Activated T-cell treated with anti-CD3 and anti-CD28 coated beads, Interleukin-2, amount 50 U/mL, for 72 hours (primary cell): ENCODE data around the gene MBLAC1. TPM values are rescaled to one million over a fixed set of nuclear protein-coding genes. Genes with fewer than 3 reads are reported as not detected.

ENCODE experiments used
- ATAC-seq, 2 donors: fragments of 150-1000 bp; cut with Tn5 transposase; replicated peaks in 1 of 2; 2 replicates each; pipeline ENCODE4 v1.10.0; 2021; ENCODE audit warnings: moderate library complexity in 2 of 2, mild to moderate bottlenecking in 1 of 2
- DNase-seq, 2 donors: peaks; one replicate each; pipeline ENCODE4 v3.0.0; 2021 to 2022; ENCODE audit warnings: mixed read lengths in 1 of 2
- H3K27ac Mint-ChIP-seq: one replicate; pipeline ENCODE4 v1.8.0; 2022; ENCODE audit warnings: mild to moderate bottlenecking, moderate library complexity, mixed read lengths
- H3K27me3 Mint-ChIP-seq: one replicate; pipeline ENCODE4 v1.8.0; 2022; ENCODE audit warnings: low read depth, mixed read lengths
- H3K36me3 Mint-ChIP-seq, 2 donors: one replicate each; pipeline ENCODE4 v1.8.0; 2022; ENCODE audit warnings: mixed read lengths in 2 of 2, mild to moderate bottlenecking in 1 of 2; ENCODE audit not compliant: insufficient read depth in 2 of 2
- H3K4me1 Mint-ChIP-seq: one replicate; pipeline ENCODE4 v1.8.0; 2022; ENCODE audit warnings: low read depth, mixed read lengths
- H3K4me3 Mint-ChIP-seq, 2 donors: one replicate each; pipeline ENCODE4 v1.8.0; 2022; ENCODE audit warnings: mild to moderate bottlenecking in 2 of 2, mixed read lengths in 2 of 2, moderate library complexity in 2 of 2
- H3K9me3 Mint-ChIP-seq, 2 donors: one replicate each; pipeline ENCODE4 v1.8.0; 2022; ENCODE audit warnings: mixed read lengths in 2 of 2
- total RNA-seq, 2 donors: library from RNA; stranded (reverse); gene quantifications; one replicate each; pipeline ENCODE4 v1.2.3, GENCODE V29; 2022

Gene MBLAC1
- total RNA-seq, 2 donors from 2014 or later = 3.2 to 3.4 TPM

- H3K9me3 Mint-ChIP-seq = no peaks in the 10 kb centered on the region
- H3K27me3 Mint-ChIP-seq = no peaks in the 10 kb centered on the region
- DNase-seq (no peak), ATAC-seq (no peak)
- H3K4me1 Mint-ChIP-seq = peaks cover 32% of the 10 kb centered on the region
- H3K36me3 Mint-ChIP-seq = peaks cover 22 to 27% of the 10 kb centered on the region in 2 donors
- H3K27ac Mint-ChIP-seq = peak overlapping the region; percentile 65
- H3K4me3 Mint-ChIP-seq = peak overlapping the region; percentile 77 to 94
Measured at GRCh38 chr7:100102950-100103840, 23.6 kb upstream of the MBLAC1 start.

- Mint-ChIP-seq H3K9me3 (no peaks in the 10 kb centered on the region), H3K27me3 (no peaks in the 10 kb centered on the region), H3K4me3 (no peak overlapping the region), H3K27ac (no peak overlapping the region), H3K4me1 (peaks cover 12% of the 10 kb centered on the region), H3K36me3 (peaks cover 7 to 10% of the 10 kb centered on the region in 2 donors)
- DNase-seq = no peak
- ATAC-seq = no peak
Measured at GRCh38 chr7:100105534-100105933, 21.2 kb upstream of the MBLAC1 start.

GRCh38 chr7:100106633-100107032 is 20.1 kb upstream of the MBLAC1 start:
- H3K4me3 Mint-ChIP-seq = no peak overlapping the region
- H3K36me3 Mint-ChIP-seq = peaks cover 6 to 8% of the 10 kb centered on the region in 2 donors
- no peak for DNase-seq
- no peaks in the 10 kb centered on the region for H3K27me3 Mint-ChIP-seq
- peaks cover 12% of the 10 kb centered on the region for H3K4me1 Mint-ChIP-seq
- no peak overlapping the region for H3K27ac Mint-ChIP-seq
- ATAC-seq = no peak
- H3K9me3 Mint-ChIP-seq = no peaks in the 10 kb centered on the region

GRCh38 chr7:100107125-100107737 is 19.5 kb upstream of the MBLAC1 start:
- H3K27ac Mint-ChIP-seq = no peak overlapping the region
- H3K27me3 Mint-ChIP-seq = no peaks in the 10 kb centered on the region
- peaks cover 6 to 8% of the 10 kb centered on the region in 2 donors for H3K36me3 Mint-ChIP-seq
- no peaks in the 10 kb centered on the region for H3K9me3 Mint-ChIP-seq
- peaks cover 11% of the 10 kb centered on the region for H3K4me1 Mint-ChIP-seq
- DNase-seq (no peak), ATAC-seq (no peak)
- no peak overlapping the region for H3K4me3 Mint-ChIP-seq

- H3K36me3 Mint-ChIP-seq = peaks cover 8 to 11% of the 10 kb centered on the region in 2 donors
Measured at GRCh38 chr7:100107890-100108289, 18.9 kb upstream of the MBLAC1 start.

GRCh38 chr7:100109521-100110163 is 17.1 kb upstream of the MBLAC1 start:
- Mint-ChIP-seq H3K27me3 (no peaks in the 10 kb centered on the region), H3K4me1 (no peaks in the 10 kb centered on the region), H3K36me3 (peaks cover 6 to 11% of the 10 kb centered on the region in 2 donors), H3K4me3 (no peak overlapping the region), H3K27ac (no peak overlapping the region), H3K9me3 (no peaks in the 10 kb centered on the region)
- DNase-seq (no peak), ATAC-seq (no peak)

More at GRCh38 chr7:100107890-100108289, 18.9 kb upstream of the MBLAC1 start:
- peaks cover 4% of the 10 kb centered on the region for H3K4me1 Mint-ChIP-seq
- DNase-seq (no peak), ATAC-seq (no peak)
- H3K27me3 Mint-ChIP-seq = no peaks in the 10 kb centered on the region
- no peak overlapping the region for H3K27ac Mint-ChIP-seq
- no peak overlapping the region for H3K4me3 Mint-ChIP-seq
- H3K9me3 Mint-ChIP-seq = no peaks in the 10 kb centered on the region

GRCh38 chr7:100111156-100111555 is 15.6 kb upstream of the MBLAC1 start:
- no peaks in the 10 kb centered on the region for H3K4me1 Mint-ChIP-seq
- H3K36me3 Mint-ChIP-seq = peaks cover 5 to 8% of the 10 kb centered on the region in 2 donors
- no peak overlapping the region for H3K27ac Mint-ChIP-seq
- no peak overlapping the region for H3K4me3 Mint-ChIP-seq
- ATAC-seq (no peak), DNase-seq (no peak)
- no peaks in the 10 kb centered on the region for H3K27me3 Mint-ChIP-seq
- H3K9me3 Mint-ChIP-seq = no peaks in the 10 kb centered on the region

- ATAC-seq = no peak
- Mint-ChIP-seq H3K27ac (no peak overlapping the region), H3K4me3 (no peak overlapping the region)
Measured at GRCh38 chr7:100111914-100112313, 14.9 kb upstream of the MBLAC1 start.

GRCh38 chr7:100115026-100115425 is 11.7 kb upstream of the MBLAC1 start:
- Mint-ChIP-seq H3K4me3 (no peak overlapping the region), H3K9me3 (no peaks in the 10 kb centered on the region), H3K27me3 (no peaks in the 10 kb centered on the region), H3K36me3 (peaks cover 2 to 5% of the 10 kb centered on the region in 2 donors), H3K4me1 (peaks cover 17% of the 10 kb centered on the region), H3K27ac (no peak overlapping the region)
- ATAC-seq (no peak), DNase-seq (no peak)

More at GRCh38 chr7:100111914-100112313, 14.9 kb upstream of the MBLAC1 start:
- no peaks in the 10 kb centered on the region for H3K4me1 Mint-ChIP-seq
- no peak for DNase-seq
- no peaks in the 10 kb centered on the region for H3K27me3 Mint-ChIP-seq
- H3K9me3 Mint-ChIP-seq = no peaks in the 10 kb centered on the region
- H3K36me3 Mint-ChIP-seq = peaks cover 4 to 8% of the 10 kb centered on the region in 2 donors

GRCh38 chr7:100118388-100119071 is 8.2 kb upstream of the MBLAC1 start:
- peaks cover 0 to 2% of the 10 kb centered on the region in 2 donors for H3K36me3 Mint-ChIP-seq
- DNase-seq (no peak), ATAC-seq (no peak)
- no peaks in the 10 kb centered on the region for H3K27me3 Mint-ChIP-seq
- peaks cover 24% of the 10 kb centered on the region for H3K4me1 Mint-ChIP-seq
- H3K4me3 Mint-ChIP-seq = peak overlapping the region; percentile 88 to 96
- no peaks in the 10 kb centered on the region for H3K9me3 Mint-ChIP-seq
- peak overlapping the region; percentile 99 for H3K27ac Mint-ChIP-seq

- peak within 1 kb of the TSS; percentile 88 to 96 for H3K4me3 Mint-ChIP-seq
- peak within 1 kb of the TSS; percentile 99 for H3K27ac Mint-ChIP-seq
- H3K36me3 Mint-ChIP-seq = no peaks in the 10 kb centered on the region
Measured at GRCh38 chr7:100119072-100119969, 7.4 kb upstream of the MBLAC1 start, which contains the start of the genes CNPY4 and TAF6. TSS of gene CNPY4 (plus strand) at chr7:100119634. CDS start at chr7:100119745, 111 bp downstream. TSS of gene TAF6 (minus strand) at chr7:100119358. CDS start at chr7:100114209, 5,149 bp downstream.

More at GRCh38 chr7:100119072-100119969, 7.4 kb upstream of the MBLAC1 start, which contains the start of the genes CNPY4 and TAF6:
- DNase-seq (peak; percentile 93), ATAC-seq (peak; percentile 81)
- peaks cover 25% of the 10 kb centered on the region for H3K4me1 Mint-ChIP-seq
- H3K9me3 Mint-ChIP-seq = no peaks in the 10 kb centered on the region
- no peaks in the 10 kb centered on the region for H3K27me3 Mint-ChIP-seq
